HEK293T (cell line): ENCODE data around the gene MYO7A.

Experiments
- CTCF ChIA-PET: fragments of 350-600 bp; formaldehyde crosslinking; extraction: SDS; loops from one replicate; lab custom pipeline; 2021; ENCODE audit warnings: antibody characterized with exemption, inconsistent platforms; lab: Yijun Ruan, JAX
- POLR2A ChIA-PET: fragments of 350-600 bp; formaldehyde crosslinking; extraction: SDS; loops from one replicate; lab custom pipeline; 2020; ENCODE audit warnings: antibody characterized with exemption, inconsistent platforms; lab: Yijun Ruan, JAX
- DNase-seq: peaks from one replicate; pipeline ENCODE4 v3.0.0; 2012; ENCODE audit warnings: mixed read lengths; ENCODE audit errors: extremely low spot score
- ARNT ChIP-seq: fragments of 450-650 bp; IDR thresholded peaks from 2 replicates; pipeline ENCODE4 v1.6.1; 2017; ENCODE audit warnings: mild to moderate bottlenecking
- BHLHE40 ChIP-seq: fragments of 450-650 bp; IDR thresholded peaks from 2 replicates; pipeline ENCODE4 v1.6.1; 2016; ENCODE audit warnings: mild to moderate bottlenecking, moderate library complexity, borderline replicate concordance
- CTBP1 ChIP-seq: fragments of 450-650 bp; IDR thresholded peaks from 2 replicates; pipeline ENCODE4 v1.6.1; 2016; ENCODE audit warnings: borderline replicate concordance
- ELF4 ChIP-seq: fragments of 450-650 bp; IDR thresholded peaks from 2 replicates; pipeline ENCODE4 v1.6.1; 2017; ENCODE audit warnings: antibody characterized with exemption
- FOXA1 ChIP-seq: fragments of 450-650 bp; IDR thresholded peaks from 2 replicates; pipeline ENCODE4 v1.6.1; 2016; ENCODE audit warnings: mild to moderate bottlenecking
- FOXK2 ChIP-seq: fragments of 450-650 bp; IDR thresholded peaks from 2 replicates; pipeline ENCODE4 v1.6.1; 2016; ENCODE audit warnings: mild to moderate bottlenecking
- FOXM1 ChIP-seq: fragments of 450-650 bp; IDR thresholded peaks from 2 replicates; pipeline ENCODE4 v1.6.1; 2017; ENCODE audit warnings: mild to moderate bottlenecking, borderline replicate concordance
- HDGF ChIP-seq: fragments of 450-650 bp; IDR thresholded peaks from 2 replicates; pipeline ENCODE4 v1.6.1; 2017; ENCODE audit warnings: antibody characterized with exemption, borderline replicate concordance
- L3MBTL2 ChIP-seq: fragments of 450-650 bp; conservative IDR thresholded peaks from 2 replicates; pipeline ENCODE4 v1.6.1; 2016; ENCODE audit warnings: mild to moderate bottlenecking
- LEF1 ChIP-seq: fragments of 450-650 bp; IDR thresholded peaks from 2 replicates; pipeline ENCODE4 v1.6.1; 2017; ENCODE audit warnings: mild to moderate bottlenecking, borderline replicate concordance
- NFRKB ChIP-seq: fragments of 450-650 bp; IDR thresholded peaks from 2 replicates; pipeline ENCODE4 v1.6.1; 2016; ENCODE audit warnings: mild to moderate bottlenecking, moderate library complexity
- PKNOX1 ChIP-seq: fragments of 450-650 bp; IDR thresholded peaks from 2 replicates; pipeline ENCODE4 v1.6.1; 2016
- SP1 ChIP-seq: fragments of 450-650 bp; IDR thresholded peaks from 2 replicates; pipeline ENCODE4 v1.6.1; 2017
- SUZ12 ChIP-seq: fragments of 450-650 bp; IDR thresholded peaks from 2 replicates; pipeline ENCODE4 v1.6.1; 2016; ENCODE audit warnings: mild to moderate bottlenecking
- TARDBP ChIP-seq: fragments of 450-650 bp; IDR thresholded peaks from 2 replicates; pipeline ENCODE4 v1.6.1; 2016
- ZNF384 ChIP-seq: fragments of 450-650 bp; IDR thresholded peaks from 2 replicates; pipeline ENCODE4 v1.6.1; 2016

MYO7A gene

DNA sequence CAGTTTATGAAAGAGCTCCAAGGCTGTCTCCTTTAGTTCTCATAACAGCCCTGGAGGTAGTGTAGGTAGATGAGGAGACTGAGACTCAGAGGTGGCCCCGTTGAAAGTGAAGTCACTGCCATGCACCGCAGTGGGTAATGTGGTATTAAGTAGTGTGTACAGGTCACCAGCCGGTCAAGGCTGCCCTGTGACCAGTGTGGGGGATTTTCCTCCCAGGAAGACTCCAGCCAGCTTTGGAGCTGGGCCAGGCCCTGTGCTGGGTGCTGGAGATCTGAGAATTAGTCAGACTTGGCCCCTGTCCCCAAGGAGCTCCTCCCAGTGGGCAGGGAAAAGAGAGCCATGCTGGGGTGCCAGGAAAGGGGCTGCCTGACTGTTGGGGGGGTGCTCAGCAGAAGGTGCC is 20.1 kb upstream of the MYO7A start:
- TF ChIP-seq TARDBP (no peak), PKNOX1 (no peak), HDGF (no peak), NFRKB (no peak), FOXM1 (no peak), ARNT (no peak), ELF4 (no peak), BHLHE40 (no peak), ZNF384 (no peak), CTBP1 (no peak), SP1 (no peak), FOXK2 (no peak), SUZ12 (no peak), LEF1 (no peak), FOXA1 (no peak), L3MBTL2 (no peak)
- ChIA-PET POLR2A (no interaction called here), CTCF (interaction anchor here (1.0 to 1.1 kb wide), 4 partner anchors 17 to 385 kb away, joined by 3 read pairs; no protein-coding TSS in a partner anchor)
- DNase-seq: no peak

GRCh38 chr11:77108436-77108835 is 19.6 kb upstream of the MYO7A start:
- DNase-seq: no peak
- CTCF ChIA-PET: interaction anchor here (1.0 kb wide), 1 partner anchor 17 kb away, joined by 3 read pairs; no protein-coding TSS in a partner anchor
- TF ChIP-seq FOXA1 (no peak), CTBP1 (no peak), LEF1 (no peak), PKNOX1 (no peak), SUZ12 (no peak)
- POLR2A ChIA-PET: no interaction called here

- no peak for DNase-seq
- CTCF ChIA-PET: interaction anchor here (0.7 kb wide), 1 partner anchor 18 kb away, joined by 3 read pairs; no protein-coding TSS in a partner anchor
- TF ChIP-seq FOXM1 (no peak), PKNOX1 (no peak), ARNT (no peak), FOXK2 (no peak), L3MBTL2 (no peak)
- POLR2A ChIA-PET: no interaction called here
Measured at GRCh38 chr11:77109236-77110019, 18.6 kb upstream of the MYO7A start.

DNA sequence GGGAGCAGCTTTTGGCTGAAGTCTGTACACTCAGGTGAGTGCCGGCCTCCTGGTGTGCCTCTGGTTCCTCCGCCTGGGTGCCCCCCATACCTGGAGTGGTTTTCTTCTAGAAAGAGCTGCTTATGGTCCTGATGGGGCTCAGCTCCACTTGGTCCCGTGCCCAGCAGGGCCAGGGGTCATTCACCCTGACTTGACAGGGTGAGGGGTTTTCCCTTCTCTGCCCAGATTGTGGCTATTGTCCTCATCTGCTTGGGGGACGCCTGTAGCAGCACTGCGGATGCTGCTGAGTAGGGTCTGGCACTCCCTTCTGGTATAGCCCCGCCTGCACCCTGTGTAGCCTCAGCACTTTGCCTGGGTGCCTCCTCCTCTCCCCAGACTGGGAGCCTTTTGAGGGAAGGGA is 17.2 kb upstream of the MYO7A start:
- CTCF ChIA-PET: interaction anchor here (0.6 kb wide), 1 partner anchor 16 kb away, joined by 4 read pairs; no protein-coding TSS in a partner anchor

GRCh38 chr11:77111277-77111676 is 16.8 kb upstream of the MYO7A start:
- CTCF ChIA-PET: interaction anchor here (0.6 kb wide), 1 partner anchor 16 kb away, joined by 4 read pairs; no protein-coding TSS in a partner anchor
- DNase-seq: no peak
- POLR2A ChIA-PET: no interaction called here
- TF ChIP-seq FOXM1: no peak
- TF ChIP-seq ARNT: no peak
- no peak for TF ChIP-seq NFRKB
- TF ChIP-seq FOXK2: no peak

More for the DNA sequence above, 17.2 kb upstream of the MYO7A start:
- no peak for DNase-seq
- POLR2A ChIA-PET: no interaction called here
- TF ChIP-seq L3MBTL2 (no peak), ARNT (no peak), ELF4 (no peak), CTBP1 (no peak), SP1 (no peak), NFRKB (no peak), LEF1 (no peak), TARDBP (no peak), FOXK2 (no peak), ZNF384 (no peak), BHLHE40 (no peak), FOXA1 (no peak), HDGF (no peak), FOXM1 (no peak), PKNOX1 (no peak), SUZ12 (no peak)

GRCh38 chr11:77111946-77112345 is 16.1 kb upstream of the MYO7A start:
- TF ChIP-seq NFRKB (no peak), FOXA1 (no peak), BHLHE40 (no peak), ZNF384 (no peak), ARNT (no peak), CTBP1 (no peak)
- no peak for DNase-seq
- ChIA-PET POLR2A (no interaction called here), CTCF (interaction anchor here (1.8 kb wide), 1 partner anchor 15 kb away, joined by 7 read pairs; no protein-coding TSS in a partner anchor)
